H1 (cell line): ENCODE measurements around the gene CALHM5. TPM values are rescaled to one million over a fixed set of nuclear protein-coding genes. Genes with fewer than 3 reads are reported as not detected.

Experiments used
- CTCF ChIA-PET: fragments of 300-600 bp; sonication (Branson Sonifier 250); formaldehyde crosslinking; loops from one replicate; lab custom pipeline; 2021; ENCODE audit not compliant: partially characterized antibody; lab: Charles Lee
- POLR2A ChIA-PET: fragments of 300-600 bp; sonication (Branson Sonifier 250); formaldehyde crosslinking; loops from one replicate; lab custom pipeline; 2021; ENCODE audit warnings: inconsistent platforms; ENCODE audit not compliant: partially characterized antibody; lab: Charles Lee
- DNase-seq, 2 experiments: peaks; one replicate each; pipeline versions ENCODE4 v3.0.0 to v3.0.0-alpha.2; 2010 to 2022; ENCODE audit warnings: low spot score in 2 of 2, low read depth in 1 of 2, mixed read lengths in 1 of 2
- FAIRE-seq: peaks from 2 replicates; lab custom pipeline; 2011; peaks lifted over from hg19 to GRCh38; lab: Jason Lieb, UNC
- H2AFZ ChIP-seq: 2 replicates; pipeline ENCODE4 v1.8.1; 2012; ENCODE audit warnings: low read length, inconsistent platforms
- H2AK5ac ChIP-seq: 2 replicates; pipeline ENCODE4 v1.6.1; 2013; ENCODE audit warnings: low read depth, low read length
- H2BK120ac ChIP-seq: replicated peaks from 2 replicates; pipeline ENCODE3; 2013; ENCODE audit warnings: low read depth, low read length, inconsistent platforms
- H2BK12ac ChIP-seq: 2 replicates; pipeline ENCODE4 v1.6.1; 2013; ENCODE audit warnings: low read depth, low read length
- H2BK15ac ChIP-seq: 2 replicates; pipeline ENCODE4 v1.6.1; 2013; ENCODE audit warnings: low read length
- H2BK20ac ChIP-seq: 2 replicates; pipeline ENCODE4 v1.6.1; 2013; ENCODE audit warnings: low read length
- H2BK5ac ChIP-seq: 2 replicates; pipeline ENCODE4 v1.6.1; 2013; ENCODE audit warnings: low read depth, low read length
- H3K14ac ChIP-seq: 2 replicates; pipeline ENCODE4 v1.6.1; 2013; ENCODE audit warnings: inconsistent platforms; ENCODE audit not compliant: insufficient read length
- H3K18ac ChIP-seq: 2 replicates; pipeline ENCODE4 v1.6.1; 2013; ENCODE audit warnings: low read length; ENCODE audit errors: extremely low read depth
- H3K23ac ChIP-seq: 2 replicates; pipeline ENCODE4 v1.6.1; 2013; ENCODE audit warnings: inconsistent platforms; ENCODE audit not compliant: insufficient read length
- H3K23me2 ChIP-seq: 2 replicates; pipeline ENCODE4 v1.6.1; 2013; ENCODE audit warnings: low read depth, low read length
- H3K27ac ChIP-seq: 2 replicates; pipeline ENCODE4 v1.6.1; 2011; ENCODE audit warnings: low read depth, low read length, inconsistent platforms
- H3K27me3 ChIP-seq, 4 experiments: replicated peaks in 1 of 4; 1 replicate in 1 of 4; 2 replicates in 3 of 4; pipeline versions ENCODE4 v1.6.1 to v1.8.1; 2011 to 2013; ENCODE audit warnings: low read length in 3 of 4, mild to moderate bottlenecking in 3 of 4, inconsistent platforms in 2 of 4, mixed read lengths in 2 of 4, moderate library complexity in 1 of 4; ENCODE audit not compliant: control insufficient read depth in 3 of 4, insufficient read depth in 3 of 4; ENCODE audit errors: extremely low read depth in 1 of 4
- H3K36me3 ChIP-seq, 4 experiments: 2 replicates each; pipeline versions ENCODE4 v1.6.1 to v1.8.1; 2011 to 2013; ENCODE audit warnings: mild to moderate bottlenecking in 4 of 4, low read length in 3 of 4, moderate library complexity in 2 of 4, control low read depth in 1 of 4, inconsistent platforms in 1 of 4; ENCODE audit not compliant: insufficient read depth in 4 of 4, control insufficient read depth in 2 of 4
- H3K4ac ChIP-seq: replicated peaks from 2 replicates; pipeline ENCODE3; 2013; ENCODE audit warnings: low read length, low read depth, mixed read lengths, inconsistent platforms; ENCODE audit not compliant: insufficient read length
- H3K4me1 ChIP-seq, 4 experiments: replicated peaks in 1 of 4; 1 replicate in 1 of 4; 2 replicates in 3 of 4; pipeline versions ENCODE4 v1.6.1 to v1.8.1; 2011 to 2013; ENCODE audit warnings: low read length in 3 of 4, inconsistent platforms in 2 of 4, mixed read lengths in 1 of 4; ENCODE audit not compliant: insufficient read depth in 4 of 4, control insufficient read depth in 3 of 4
- H3K4me2 ChIP-seq, 2 experiments: 2 replicates each; pipeline versions ENCODE4 v1.6.1 to v1.8.1; 2011 to 2013; ENCODE audit warnings: low read depth in 2 of 2, low read length in 2 of 2, control low read depth in 1 of 2, inconsistent platforms in 1 of 2, mild to moderate bottlenecking in 1 of 2; ENCODE audit not compliant: insufficient read depth in 1 of 2
- H3K4me3 ChIP-seq, 4 experiments: fragments of 200-600, 300-600 bp in 1 of 4; sonication (generic), shearing (Covaris generic), sonication (Bioruptor Twin) in 1 of 4; 2 replicates each; pipeline versions ENCODE4 v1.5.1 to v1.8.1; 2011 to 2016; ENCODE audit warnings: low read length in 4 of 4, low read depth in 3 of 4, control low read depth in 2 of 4, inconsistent platforms in 2 of 4, mild to moderate bottlenecking in 2 of 4, mixed read lengths in 1 of 4, moderate library complexity in 1 of 4; ENCODE audit not compliant: insufficient read depth in 2 of 4; ENCODE audit errors: extremely low read depth in 1 of 4
- H3K56ac ChIP-seq: replicated peaks from 2 replicates; pipeline ENCODE3; 2013; ENCODE audit warnings: low read depth, mild to moderate bottlenecking, mixed read lengths, low read length, inconsistent platforms; ENCODE audit not compliant: insufficient read length
- H3K79me1 ChIP-seq: 2 replicates; pipeline ENCODE4 v1.6.1; 2013; ENCODE audit warnings: low read depth, low read length, control low read depth
- H3K79me2 ChIP-seq, 2 experiments: 2 replicates each; pipeline versions ENCODE4 v1.6.1 to v1.8.1; 2012 to 2013; ENCODE audit warnings: low read length in 2 of 2, mild to moderate bottlenecking in 2 of 2, inconsistent platforms in 1 of 2; ENCODE audit not compliant: insufficient read depth in 2 of 2, control insufficient read depth in 1 of 2
- H3K9ac ChIP-seq, 4 experiments: replicated peaks in 1 of 4; 1 replicate in 1 of 4; 2 replicates in 3 of 4; pipeline versions ENCODE4 v1.6.1 to v1.8.1; 2011 to 2013; ENCODE audit warnings: low read depth in 3 of 4, low read length in 3 of 4, control low read depth in 2 of 4, mild to moderate bottlenecking in 2 of 4, moderate library complexity in 2 of 4, inconsistent platforms in 1 of 4; ENCODE audit errors: extremely low read depth in 1 of 4
- H3K9me3 ChIP-seq, 2 experiments: 2 replicates each; pipeline versions ENCODE4 v1.6.1 to v1.8.1; 2012 to 2013; ENCODE audit warnings: mild to moderate bottlenecking in 2 of 2, moderate library complexity in 2 of 2, control low read depth in 1 of 2, inconsistent platforms in 1 of 2, low read depth in 1 of 2, low read length in 1 of 2, mixed read lengths in 1 of 2; ENCODE audit not compliant: insufficient read depth in 2 of 2
- H4K20me1 ChIP-seq, 2 experiments: replicated peaks in 1 of 2; 2 replicates each; pipeline versions ENCODE3 to v1.8.1; 2011 to 2013; ENCODE audit warnings: inconsistent platforms in 2 of 2, low read length in 2 of 2, mild to moderate bottlenecking in 1 of 2; ENCODE audit not compliant: insufficient read depth in 2 of 2, control insufficient read depth in 1 of 2
- H4K5ac ChIP-seq: 2 replicates; pipeline ENCODE4 v1.6.1; 2013; ENCODE audit warnings: low read length, low read depth, mixed read lengths, inconsistent platforms; ENCODE audit not compliant: insufficient read length
- H4K8ac ChIP-seq: 2 replicates; pipeline ENCODE4 v1.8.0; 2013; ENCODE audit warnings: mild to moderate bottlenecking, moderate library complexity, low read length, inconsistent platforms; ENCODE audit not compliant: insufficient read depth; ENCODE audit errors: extremely low read depth
- H4K91ac ChIP-seq: replicated peaks from 2 replicates; pipeline ENCODE3; 2013; ENCODE audit warnings: low read length, mixed read lengths, inconsistent platforms; ENCODE audit not compliant: insufficient read length
- BRCA1 ChIP-seq: IDR thresholded peaks from 2 replicates; pipeline ENCODE4 v1.6.1; 2012; ENCODE audit warnings: low read depth, low read length, improper control_type of control experiment
- HDAC2 ChIP-seq, 2 experiments: fragments of 300-600 bp in 1 of 2; sonication (generic) in 1 of 2; IDR thresholded peaks; 2 replicates each; pipeline ENCODE4 v1.6.1; 2011 to 2012; ENCODE audit warnings: low read depth in 2 of 2, low read length in 2 of 2, mild to moderate bottlenecking in 2 of 2, moderate library complexity in 2 of 2, borderline replicate concordance in 1 of 2, inconsistent platforms in 1 of 2
- JUN ChIP-seq: IDR thresholded peaks from 2 replicates; pipeline ENCODE4 v1.6.1; 2011; ENCODE audit warnings: low read depth, mild to moderate bottlenecking, improper control_type of control experiment, low read length
- JUND ChIP-seq: IDR thresholded peaks from 2 replicates; pipeline ENCODE4 v1.6.1; 2011; ENCODE audit warnings: mild to moderate bottlenecking, improper control_type of control experiment, low read length
- KDM4A ChIP-seq: IDR thresholded peaks from one replicate; pipeline ENCODE4 v1.7.1; 2012; ENCODE audit warnings: low read depth, mild to moderate bottlenecking, moderate library complexity, low read length, inconsistent platforms; ENCODE audit not compliant: severe bottlenecking
- NANOG ChIP-seq: IDR thresholded peaks from 2 replicates; pipeline ENCODE4 v1.6.1; 2011; ENCODE audit warnings: low read length, low read depth, mild to moderate bottlenecking, inconsistent platforms; ENCODE audit not compliant: insufficient read depth, poor library complexity, severe bottlenecking
- RAD21 ChIP-seq, 2 experiments: IDR thresholded peaks in 1 of 2; conservative IDR thresholded peaks in 1 of 2; 2 replicates each; pipeline ENCODE4 v1.6.1; 2011; ENCODE audit warnings: low read depth in 2 of 2, low read length in 2 of 2, improper control_type of control experiment in 1 of 2, inconsistent platforms in 1 of 2, mild to moderate bottlenecking in 1 of 2, moderate library complexity in 1 of 2
- SIN3A ChIP-seq, 2 experiments: IDR thresholded peaks in 1 of 2; conservative IDR thresholded peaks in 1 of 2; 2 replicates each; pipeline ENCODE4 v1.6.1; 2011 to 2012; ENCODE audit warnings: low read length in 2 of 2, improper control_type of control experiment in 1 of 2, low read depth in 1 of 2, mild to moderate bottlenecking in 1 of 2
- SRF ChIP-seq: IDR thresholded peaks from 2 replicates; pipeline ENCODE4 v1.6.1; 2011; ENCODE audit warnings: mild to moderate bottlenecking, low read depth, low read length, moderate library complexity
- TCF12 ChIP-seq: IDR thresholded peaks from 2 replicates; pipeline ENCODE4 v1.6.1; 2011; ENCODE audit warnings: low read depth, mild to moderate bottlenecking, low read length
- WGBS, 2 experiments: shearing (Covaris generic) in 1 of 2; methylation state at CpG; one replicate each; pipeline versions ENCODE4 v1.1.6 to v1.1.7; 2013 to 2015; ENCODE audit warnings: low lambda C conversion rate in 2 of 2, mixed read lengths in 2 of 2, inconsistent platforms in 1 of 2, low coverage in 1 of 2, missing lambda C conversion rate in 1 of 2; ENCODE audit not compliant: insufficient replicate concordance in 2 of 2, insufficient coverage in 1 of 2, insufficient read length in 1 of 2; ENCODE audit errors: extremely low coverage in 1 of 2, missing lambda C conversion rate in 1 of 2; 5-methylcytosine and 5-hydroxymethylcytosine counted together
- polyA plus RNA-seq, 7 experiments: library from polyadenylated mRNA; depleted of rRNA in 3 of 7; stranded (reverse) in 5 of 7; unstranded in 2 of 7; fragments of >200 nt in 5 of 7; fragments of 200-250 nt in 2 of 7; gene quantifications; 1 replicate in 5 of 7; 2 replicates in 1 of 7; 4 replicates in 1 of 7; pipeline versions ENCODE4 v1.2.1 to v1.2.3, GENCODE V29; 2011 to 2013; ENCODE audit warnings: missing spikeins in 2 of 7, mixed read lengths in 2 of 7
- total RNA-seq: library from RNA; stranded (reverse); fragmentation: NEBNext Ultra II Directional; extraction: Animal tissue kit (Norgen Biotek cat#: 25700); gene quantifications from 2 replicates; pipeline ENCODE4 v1.2.1, GENCODE V29; 2021

The CALHM5 gene
- total and polyA plus RNA-seq, 2 of the 8 experiments (the other 6 are each of a cell fraction or from before 2014, with no cell fraction given), result 0.05 to 0.09 TPM

- H2BK120ac ChIP-seq, result no peak overlapping the region
- no peaks in the 10 kb centered on the region for H4K20me1 ChIP-seq
- CTCF ChIA-PET, result interaction anchor here (1.1 to 2.7 kb wide), 2 partner anchors 26 to 197 kb away, joined by 3 to 11 read pairs; partner anchors contain the start of gene CALHM5
- H3K79me2 ChIP-seq, result no peaks in the 10 kb centered on the region
- WGBS, 2 experiments, result 81% methylated on average over 5 of the region's 5 CpGs; no CpG with 5 or more reads in 1 of the 2 experiments
- no peak overlapping the region for H2BK5ac ChIP-seq
- no peaks in the 10 kb centered on the region for H3K9me3 ChIP-seq
- no peak overlapping the region for H3K18ac ChIP-seq
- DNase-seq (no peak), FAIRE-seq (no peak)
- no peak overlapping the region for H2BK20ac ChIP-seq
- no peak overlapping the region for H3K4me2 ChIP-seq
- H3K23ac ChIP-seq, result no peak overlapping the region
- H3K9ac ChIP-seq, result no peak overlapping the region
- no peak overlapping the region for H3K14ac ChIP-seq
- H4K91ac ChIP-seq, result no peak overlapping the region
- H3K27me3 ChIP-seq, result no peaks in the 10 kb centered on the region
- TF ChIP-seq SRF, result no peak
- TF ChIP-seq NANOG, result no peak
- TF ChIP-seq JUND, result no peak
- TF ChIP-seq SIN3A (conservative IDR thresholded peaks at IDR 0.05 in 1 of 2, IDR thresholded peaks at IDR 0.05 in 1 of 2; ENCODE audit: low read depth in 1 of 2, low read length in 2 of 2), result no peak
- TF ChIP-seq TCF12, result no peak
- no peak for TF ChIP-seq BRCA1
- TF ChIP-seq RAD21 (IDR thresholded peaks at IDR 0.05 in 1 of 2, conservative IDR thresholded peaks at IDR 0.05 in 1 of 2; ENCODE audit: low read depth in 2 of 2, low read length in 2 of 2), result no peak
- no peak for TF ChIP-seq JUN
- TF ChIP-seq HDAC2 (IDR thresholded peaks at IDR 0.05; ENCODE audit: borderline replicate concordance in 1 of 2, low read depth in 2 of 2, low read length in 2 of 2), result no peak
- TF ChIP-seq KDM4A, result no peak
- H2AK5ac ChIP-seq, result no peak overlapping the region
- no peak overlapping the region for H3K27ac ChIP-seq
- no peaks in the 10 kb centered on the region for H3K36me3 ChIP-seq
- H3K56ac ChIP-seq, result no peak overlapping the region
- H2BK15ac ChIP-seq, result no peak overlapping the region
- H3K23me2 ChIP-seq, result no peaks in the 10 kb centered on the region
- no peak overlapping the region for H3K4ac ChIP-seq
- no peak overlapping the region for H4K5ac ChIP-seq
- no peak overlapping the region; the same call in 1 of the 2 replicates for H2AFZ ChIP-seq
- H4K8ac ChIP-seq, result no peak overlapping the region
- no peaks in the 10 kb centered on the region for H3K79me1 ChIP-seq
- no peak overlapping the region for H2BK12ac ChIP-seq
- H3K4me3 ChIP-seq, result no peak overlapping the region
- POLR2A ChIA-PET, result no interaction called here
- H3K4me1 ChIP-seq, result no peaks in the 10 kb centered on the region
Measured at GRCh38 chr6:116485559-116486184, 25.8 kb upstream of the CALHM5 start.
